ENCODE measurements around the gene CHST15. TPM values are rescaled to one million over a fixed set of nuclear protein-coding genes. Genes with fewer than 3 reads are reported as not detected.

CHST15 gene
- total and polyA plus RNA-seq, 2 of the 8 experiments (the other 6 are each of a cell fraction or from before 2014, with no cell fraction given) = 8.8 to 9.1 TPM

GRCh38 chr10:124063750-124064603 is 29.4 kb downstream of the CHST15 start:
- DNase-seq (ENCODE audit: low read depth in 1 of 2, low spot score in 2 of 2) (no peak), FAIRE-seq (no peak)
- Histone ChIP-seq H3K4ac (replicated peaks; ENCODE audit: insufficient read length, low read depth, low read length) (no peak overlapping the region), H2BK20ac (ENCODE audit: low read length) (no peak overlapping the region; the same call in 1 of the 2 replicates), H4K91ac (replicated peaks; ENCODE audit: insufficient read length, low read length) (peak overlapping the region; percentile 46), H3K4me2 (ENCODE audit: insufficient read depth in 1 of 2, low read depth in 2 of 2, low read length in 2 of 2) (0 out of 4 replicates have a peak overlapping the region, but pooled peaks of 1 of the 2 experiments have one; percentile 63), H3K9ac (replicated peaks in 1 of 4; ENCODE audit: extremely low read depth in 1 of 4, low read depth in 3 of 4, low read length in 3 of 4) (no peak overlapping the region), H2BK120ac (replicated peaks; ENCODE audit: low read depth, low read length) (no peak overlapping the region), H3K9me3 (ENCODE audit: insufficient read depth in 2 of 2, low read depth in 1 of 2, low read length in 1 of 2) (no peaks in the 10 kb centered on the region), H4K20me1 (replicated peaks in 1 of 2; ENCODE audit: control insufficient read depth in 1 of 2, insufficient read depth in 2 of 2, low read length in 2 of 2) (no peaks in the 10 kb centered on the region), H2AK5ac (ENCODE audit: low read depth, low read length) (no peak overlapping the region), H3K79me1 (ENCODE audit: low read depth, low read length) (peaks cover 2% of the 10 kb centered on the region; the same call in 1 of the 2 replicates), H2AFZ (ENCODE audit: low read length) (no peak overlapping the region), H3K27ac (ENCODE audit: low read depth, low read length) (no peak overlapping the region), H2BK5ac (ENCODE audit: low read depth, low read length) (peak overlapping the region; percentile 69; the same call in 1 of the 2 replicates), H4K8ac (ENCODE audit: extremely low read depth, insufficient read depth, low read length) (peak overlapping the region; percentile 87; the same call in 1 of the 2 replicates), H3K4me3 (ENCODE audit: extremely low read depth in 1 of 4, insufficient read depth in 2 of 4, low read depth in 3 of 4, low read length in 4 of 4) (no peak overlapping the region), H3K23me2 (ENCODE audit: low read depth, low read length) (no peaks in the 10 kb centered on the region), H3K79me2 (ENCODE audit: control insufficient read depth in 1 of 2, insufficient read depth in 2 of 2, low read length in 2 of 2) (no peaks in the 10 kb centered on the region), H3K4me1 (replicated peaks in 1 of 4; ENCODE audit: control insufficient read depth in 3 of 4, insufficient read depth in 4 of 4, low read length in 3 of 4) (peaks cover 2 to 28% (median 19%) of the 10 kb centered on the region in 4 experiments; a peak in 6 of 7 replicates), H2BK15ac (ENCODE audit: low read length) (peak overlapping the region; percentile 21; the same call in 1 of the 2 replicates), H3K23ac (ENCODE audit: insufficient read length) (no peak overlapping the region), H3K14ac (ENCODE audit: insufficient read length) (no peak overlapping the region), H2BK12ac (ENCODE audit: low read depth, low read length) (no peak overlapping the region), H3K18ac (ENCODE audit: extremely low read depth, low read length) (no peak overlapping the region), H3K56ac (replicated peaks; ENCODE audit: insufficient read length, low read depth, low read length) (no peak overlapping the region), H4K5ac (ENCODE audit: insufficient read length, low read depth, low read length) (no peak overlapping the region), H3K27me3 (replicated peaks in 1 of 4; ENCODE audit: control insufficient read depth in 3 of 4, extremely low read depth in 1 of 4, insufficient read depth in 3 of 4, low read length in 3 of 4) (no peaks in the 10 kb centered on the region; a peak in 1 of 7 replicates), H3K36me3 (ENCODE audit: control insufficient read depth in 2 of 4, insufficient read depth in 4 of 4, low read length in 3 of 4) (no peaks in the 10 kb centered on the region)
- TF ChIP-seq GABPA (IDR thresholded peaks at IDR 0.05; ENCODE audit: borderline replicate concordance, insufficient read depth, low read length) (no peak), YY1 (IDR thresholded peaks at IDR 0.05; ENCODE audit: low read depth, low read length) (no peak), JUND (IDR thresholded peaks at IDR 0.05; ENCODE audit: low read length) (no peak), RNF2 (IDR thresholded peaks at IDR 0.05; ENCODE audit: borderline replicate concordance, low read depth, low read length, missing control alignments, poor library complexity, severe bottlenecking) (no peak), RFX5 (IDR thresholded peaks at IDR 0.05; ENCODE audit: borderline replicate concordance, low read depth, low read length) (no peak), BRCA1 (IDR thresholded peaks at IDR 0.05; ENCODE audit: low read depth, low read length) (no peak), BACH1 (IDR thresholded peaks at IDR 0.05; ENCODE audit: low read length) (no peak)
- ChIA-PET POLR2A (ENCODE audit: partially characterized antibody) (no interaction called here), CTCF (ENCODE audit: partially characterized antibody) (interaction anchor here (1.0 to 1.3 kb wide), 3 partner anchors 14 to 69 kb away, joined by 3 to 5 read pairs (median 5); no protein-coding TSS in a partner anchor)
- 88% methylated on average over 18 of the region's 18 CpGs; no CpG with 5 or more reads in 1 of the 2 experiments for WGBS, 2 experiments (ENCODE audit: extremely low coverage in 1 of 2, insufficient coverage in 1 of 2, insufficient read length in 1 of 2, insufficient replicate concordance in 2 of 2, low coverage in 1 of 2, low lambda C conversion rate in 2 of 2, missing lambda C conversion rate in 1 of 2)
